HCT116 (cell line): ENCODE measurements around the gene TUBB6.

Experiments used
- EZH2phosphoT487 ChIP-seq: fragments of 200-600 bp; IDR thresholded peaks from 2 replicates; pipeline ENCODE4 v1.6.1; 2018; ENCODE audit warnings: antibody characterized with exemption, borderline replicate concordance
- JUND ChIP-seq: IDR thresholded peaks from 2 replicates; pipeline ENCODE4 v1.6.1; 2012

GRCh38 chr18:12342661-12343060 is 34.6 kb downstream of the TUBB6 start:
- no peak for TF ChIP-seq EZH2phosphoT487
- TF ChIP-seq JUND, result no peak
